Measurements from ENCODE around the gene VAV2.
"Not testable (repeated sequence)": the region's sequence is repeated elsewhere in the genome, so short reads cannot be mapped to it uniquely, and the experiment has no call there.

The VAV2 gene

DNA sequence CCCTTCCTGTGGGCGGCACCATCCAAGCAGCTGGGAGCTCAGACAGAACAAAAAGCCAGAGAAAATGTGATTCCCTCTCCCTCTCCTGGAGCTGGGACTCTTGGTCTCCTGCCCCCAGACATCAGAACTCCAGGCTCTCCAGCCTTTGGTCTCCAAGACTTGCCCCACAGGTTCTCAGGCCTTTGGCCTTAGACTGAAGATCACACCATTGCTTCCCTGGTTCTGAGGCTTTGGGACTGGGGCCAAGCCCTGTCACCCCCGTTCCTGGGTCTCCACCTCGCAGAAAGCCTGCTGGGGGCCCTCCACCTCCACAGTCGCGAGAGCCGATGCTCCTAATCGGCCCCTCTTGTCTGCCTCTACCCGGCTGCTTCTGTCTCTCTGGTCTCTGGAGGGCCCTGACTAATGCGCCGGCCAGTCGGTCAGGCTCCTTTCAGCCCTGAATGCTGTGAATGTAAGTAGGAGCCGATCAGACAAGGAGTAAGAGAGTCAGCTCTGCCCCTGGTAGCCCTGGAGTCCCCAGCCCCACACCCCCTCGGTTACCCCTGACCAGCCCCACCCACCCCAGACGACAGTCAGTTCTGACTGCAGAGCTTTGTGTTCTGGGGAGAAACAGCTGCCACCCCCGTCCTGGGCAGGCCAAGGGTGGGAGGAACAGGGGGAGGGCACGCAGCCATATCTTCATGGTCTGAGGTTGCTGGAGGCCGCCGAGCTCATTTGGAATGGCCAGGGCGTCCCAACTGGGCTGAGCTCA is 57.5 kb downstream of the VAV2 start:
- DNase-seq: no peak

DNA sequence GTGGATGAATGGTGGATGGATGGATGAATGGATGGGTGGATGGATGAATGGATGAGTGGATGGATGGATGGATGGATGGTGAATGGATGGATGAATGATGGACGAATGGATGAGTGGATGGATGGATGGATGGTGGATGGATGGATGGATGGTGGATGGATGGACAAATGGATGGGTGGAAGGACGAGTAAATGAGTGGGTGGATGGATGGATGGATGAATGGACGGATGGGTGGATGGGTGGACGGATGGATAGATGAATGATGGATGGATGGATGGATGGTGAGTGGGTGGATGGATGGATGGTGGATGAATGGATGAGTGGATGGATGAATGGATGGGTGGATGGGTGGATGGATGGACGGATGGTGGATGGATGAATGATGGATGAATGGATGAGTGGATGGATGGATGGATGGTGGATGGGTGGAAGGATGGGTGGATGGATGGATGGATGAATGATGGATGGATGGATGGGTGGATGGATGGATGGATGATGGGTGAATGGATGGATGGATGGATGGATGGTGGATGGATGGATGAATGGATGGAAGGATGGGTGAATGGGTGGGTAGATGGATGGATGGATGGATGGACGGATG is 58.6 kb downstream of the VAV2 start:
- no peak for DNase-seq

DNA sequence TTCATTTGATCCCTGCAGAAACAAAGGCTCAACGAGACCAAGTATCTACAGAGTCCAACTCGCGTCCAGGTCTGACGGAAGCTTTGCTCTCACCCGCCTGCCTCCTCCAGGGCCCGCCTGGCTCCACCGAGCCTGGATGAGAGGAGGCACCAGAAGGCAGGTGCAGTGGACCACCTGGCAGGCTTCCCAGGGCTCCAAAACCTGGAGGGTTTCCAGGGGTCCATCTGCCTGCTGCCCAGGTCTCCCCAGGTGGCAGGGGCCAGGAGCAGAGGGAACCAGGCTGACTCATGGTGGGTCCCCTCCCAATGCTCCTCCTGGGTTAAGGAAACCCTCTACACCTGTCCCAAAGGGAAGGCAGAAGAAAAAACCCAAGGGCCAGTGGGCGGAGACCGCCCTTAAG is 59.5 kb downstream of the VAV2 start:
- no peak for DNase-seq

DNA sequence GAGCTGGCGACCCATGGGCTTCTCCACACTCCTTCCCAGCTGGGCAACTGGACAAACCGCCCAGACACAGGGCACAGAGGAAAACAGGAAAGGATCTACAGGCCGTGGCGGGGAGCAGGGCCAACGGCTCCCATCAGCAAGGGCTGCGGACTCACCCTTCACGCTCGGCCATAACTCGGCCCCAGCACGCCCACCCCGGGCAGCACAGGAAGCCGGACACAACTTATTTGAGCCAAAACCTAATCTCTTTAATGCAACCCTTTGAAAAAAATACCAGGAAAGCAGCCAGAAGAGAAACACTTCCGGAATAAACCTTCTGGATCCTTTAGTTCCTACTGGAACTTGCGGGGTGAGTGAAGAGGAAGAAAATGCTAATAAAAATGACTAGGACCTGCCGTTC is 59.9 kb downstream of the VAV2 start:
- no peak for DNase-seq

DNA sequence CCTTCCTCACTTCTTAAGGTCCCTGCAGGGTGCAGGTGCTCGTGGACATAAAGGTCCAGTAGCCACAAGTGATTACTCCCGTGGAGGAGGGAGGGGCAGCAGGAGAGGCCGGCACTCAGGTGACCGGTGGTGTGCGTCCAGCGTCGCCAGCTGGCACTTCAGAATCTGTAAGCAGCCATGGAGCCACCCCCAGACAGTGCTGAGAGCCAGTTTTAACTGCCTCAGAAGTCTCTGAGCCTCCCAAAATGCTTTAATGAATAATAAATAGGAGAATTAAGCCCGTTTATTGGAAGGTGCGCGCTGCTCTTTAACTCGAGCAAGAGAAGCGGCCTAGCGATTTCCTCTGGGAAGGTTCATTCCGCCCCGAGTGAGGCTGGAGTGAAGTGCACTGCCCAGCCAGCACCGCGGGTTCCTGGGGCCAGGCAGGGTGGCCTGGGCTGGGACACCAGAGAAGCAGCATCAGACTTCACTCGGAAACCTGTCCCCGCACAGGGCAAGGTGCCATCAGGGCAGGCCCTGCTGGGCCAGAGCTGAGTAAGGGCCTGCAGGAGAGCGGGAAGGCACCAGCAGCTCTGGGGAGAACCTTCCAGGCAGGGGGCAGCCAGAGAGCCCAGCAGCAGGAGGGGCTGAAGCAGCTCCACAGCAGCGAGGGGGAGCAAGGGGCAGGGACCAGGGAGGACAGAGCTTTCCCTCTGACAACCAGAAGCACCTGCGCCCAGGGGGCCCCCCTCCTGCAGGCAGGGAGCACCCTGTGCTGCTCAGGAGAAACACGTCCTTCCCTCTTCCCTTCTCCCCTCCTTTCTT is 61.2 kb downstream of the VAV2 start:
- no peak for DNase-seq

DNA sequence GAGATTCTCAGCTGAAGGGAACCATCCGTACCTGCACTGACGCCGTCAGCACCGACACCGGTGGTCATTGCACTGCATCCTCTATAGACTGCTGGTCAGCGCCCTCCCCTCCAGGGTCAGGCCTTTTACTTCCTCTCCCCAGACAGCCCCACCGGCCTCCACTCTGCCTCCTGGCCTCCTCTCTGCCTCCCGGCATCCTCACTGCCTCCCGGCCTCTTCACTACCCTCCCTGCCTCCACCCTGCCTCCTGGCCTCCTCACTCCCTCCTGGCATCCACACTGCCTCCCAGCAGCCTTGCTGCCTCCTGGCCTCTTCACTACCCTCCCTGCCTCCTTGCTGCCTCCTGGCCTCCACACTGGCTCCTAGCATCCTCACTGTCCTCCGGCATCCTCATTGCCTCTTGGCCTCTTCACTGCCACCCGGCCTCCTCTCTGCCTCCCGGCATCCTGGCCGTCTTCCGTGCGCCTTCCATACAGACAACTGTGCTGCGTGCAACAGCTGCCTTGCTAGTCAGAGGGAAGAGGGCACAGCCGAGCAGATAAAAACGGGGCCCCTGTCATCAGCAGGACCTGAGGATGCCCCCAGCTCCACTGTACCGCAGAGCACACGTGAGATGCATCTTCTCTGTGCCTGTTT is 62.0 kb downstream of the VAV2 start:
- no peak for DNase-seq

DNA sequence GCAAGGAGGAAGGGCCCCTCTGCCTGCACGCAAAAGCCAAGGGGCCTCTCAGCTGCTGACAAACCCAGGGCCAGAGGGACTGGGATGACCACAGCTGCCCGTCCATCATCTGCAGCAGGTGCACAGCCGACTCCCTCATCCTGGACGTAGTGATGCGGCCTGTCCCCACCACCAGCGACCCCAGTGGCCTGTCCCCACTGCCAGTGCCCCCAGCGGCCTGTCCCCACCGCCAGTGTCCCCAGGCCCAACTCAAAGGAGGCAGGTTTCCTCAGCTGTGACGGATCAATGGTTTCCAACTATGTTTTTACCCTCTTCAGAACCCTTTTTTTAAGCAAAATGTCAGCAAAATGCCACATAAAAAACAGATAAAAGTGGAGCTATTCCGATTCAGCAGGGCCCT is 62.5 kb downstream of the VAV2 start:
- DNase-seq: no peak

GRCh38 chr9:133928248-133928764 is 63.8 kb downstream of the VAV2 start:
- no peak for DNase-seq

DNA sequence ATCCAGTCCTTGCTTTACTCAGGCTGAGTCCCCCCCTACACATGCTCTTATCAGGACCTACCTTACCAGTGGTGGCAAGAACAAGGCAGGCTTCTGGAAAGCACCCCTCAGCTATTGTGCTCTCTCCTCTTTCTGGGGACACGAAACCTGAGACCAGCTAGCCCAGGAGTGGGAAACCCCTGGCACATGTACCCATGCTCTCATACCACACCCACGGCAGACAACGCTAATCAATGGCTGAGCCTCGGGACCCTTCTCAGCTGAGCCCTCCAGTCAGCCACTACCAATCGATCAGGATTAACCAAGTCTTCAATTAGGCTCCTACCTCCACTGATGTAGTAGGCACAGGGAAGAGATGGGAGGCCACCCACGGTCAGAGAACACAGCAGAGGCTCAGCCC is 65.1 kb downstream of the VAV2 start:
- DNase-seq: no peak

- no peak for DNase-seq
Measured at GRCh38 chr9:133926165-133926856, 65.8 kb downstream of the VAV2 start.

GRCh38 chr9:133924453-133924852 is 67.7 kb downstream of the VAV2 start:
- no peak for DNase-seq

DNA sequence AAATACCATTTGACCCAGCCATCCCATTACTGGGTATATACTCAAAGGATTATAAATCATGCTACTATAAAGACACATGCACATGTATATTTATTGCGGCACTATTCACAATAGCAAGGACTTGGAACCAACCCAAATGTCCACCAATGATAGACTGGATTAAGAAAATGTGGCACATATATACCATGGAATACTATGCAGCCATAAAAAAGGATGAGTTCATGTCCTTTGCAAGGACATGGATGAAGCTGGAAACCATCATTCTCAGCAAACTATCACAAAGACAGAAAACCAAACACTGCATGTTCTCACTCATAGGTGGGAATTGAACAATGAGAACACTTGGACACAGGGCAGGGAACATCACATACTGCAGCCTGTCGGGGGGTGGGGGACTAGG is 68.5 kb downstream of the VAV2 start:
- DNase-seq: not testable (repeated sequence)

GRCh38 chr9:133921866-133922265 is 70.3 kb downstream of the VAV2 start:
- no peak for DNase-seq

GRCh38 chr9:133920471-133920870 is 71.7 kb downstream of the VAV2 start:
- no peak for DNase-seq

DNA sequence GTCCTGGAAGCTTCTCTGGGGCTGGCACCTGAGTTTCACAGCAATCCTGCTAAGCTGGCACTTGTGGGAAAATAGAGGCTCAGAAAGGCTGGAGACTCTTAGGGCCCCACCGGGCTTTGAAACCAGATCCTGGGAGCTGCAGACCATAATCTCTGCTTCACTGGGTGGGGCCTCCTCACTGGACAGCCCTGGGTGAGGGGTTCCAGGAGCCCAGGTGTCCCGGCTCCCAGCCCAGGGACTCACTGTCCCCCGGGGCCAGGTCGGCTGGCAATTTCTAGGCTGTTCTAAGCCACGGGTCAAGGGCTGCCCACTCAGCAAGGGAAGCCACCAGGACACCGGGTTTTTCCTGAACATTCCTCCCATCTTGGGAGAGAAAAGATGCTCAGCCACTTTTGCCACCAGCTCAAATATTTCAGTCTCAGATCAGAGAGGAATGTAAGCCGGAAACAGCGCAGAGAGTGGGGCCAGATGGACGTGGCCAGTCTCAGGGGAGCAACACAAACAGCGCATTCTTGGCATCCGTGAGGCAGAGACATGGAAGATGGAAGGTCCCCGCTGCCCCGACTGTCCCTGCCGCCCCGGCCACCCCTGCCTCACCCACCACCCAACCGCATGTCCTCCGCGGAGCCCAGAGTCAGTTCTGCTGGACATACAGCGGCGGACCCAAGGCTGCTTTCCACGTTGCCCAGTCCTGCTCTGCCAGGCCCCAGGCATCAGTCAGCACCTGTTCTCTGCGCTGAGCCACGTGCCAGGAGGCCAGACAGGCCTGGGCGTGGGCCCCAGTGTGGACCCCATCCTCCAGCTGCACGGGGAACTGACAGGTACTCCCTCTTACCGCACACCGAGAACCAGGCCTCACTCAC is 72.6 kb downstream of the VAV2 start:
- DNase-seq: no peak

- DNase-seq: no peak
Measured at GRCh38 chr9:133918111-133918813, 73.9 kb downstream of the VAV2 start.

- no peak for DNase-seq
Measured at GRCh38 chr9:133917375-133917774, 74.7 kb downstream of the VAV2 start.

DNA sequence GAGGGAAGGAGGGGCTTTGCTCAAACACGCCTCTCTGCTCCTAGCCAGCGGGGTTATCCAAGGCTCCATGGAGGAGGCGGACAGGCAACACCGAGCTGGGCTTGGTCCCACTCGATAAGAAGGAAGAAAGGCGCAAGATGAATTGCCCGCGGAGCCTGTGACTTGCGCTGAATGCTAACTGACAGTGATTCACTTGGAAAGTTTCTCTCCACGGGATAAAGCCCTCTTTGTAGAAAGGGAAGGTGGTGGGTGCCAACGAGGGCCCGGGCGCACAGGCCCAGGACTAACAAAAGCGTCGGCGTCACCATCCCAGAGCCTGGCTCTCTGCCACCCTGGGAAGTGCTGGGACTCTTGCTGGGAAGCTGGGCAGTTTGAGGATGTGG is 76.0 kb downstream of the VAV2 start:
- DNase-seq: no peak

- no peak for DNase-seq
Measured at GRCh38 chr9:133915534-133916158, 76.5 kb downstream of the VAV2 start.

All from suppressor macrophage (primary cell).